Activated CD4-positive, alpha-beta T cell treated with anti-CD3 and anti-CD28 coated beads, Interleukin-2, Interleukin-6, amounts not matched to agents 100 ng/mL and 50 ng/mL, durations not matched to agents 16 hours and 8 hours (primary cell): ENCODE results near the gene PDE1A.
"Not testable (repeated sequence)": the region's sequence is repeated elsewhere in the genome, so short reads cannot be mapped to it uniquely, and the experiment has no call there.

Experiments used
- DNase-seq: peaks from one replicate; pipeline ENCODE4 v3.0.0-alpha.2; 2020

Gene PDE1A

DNA sequence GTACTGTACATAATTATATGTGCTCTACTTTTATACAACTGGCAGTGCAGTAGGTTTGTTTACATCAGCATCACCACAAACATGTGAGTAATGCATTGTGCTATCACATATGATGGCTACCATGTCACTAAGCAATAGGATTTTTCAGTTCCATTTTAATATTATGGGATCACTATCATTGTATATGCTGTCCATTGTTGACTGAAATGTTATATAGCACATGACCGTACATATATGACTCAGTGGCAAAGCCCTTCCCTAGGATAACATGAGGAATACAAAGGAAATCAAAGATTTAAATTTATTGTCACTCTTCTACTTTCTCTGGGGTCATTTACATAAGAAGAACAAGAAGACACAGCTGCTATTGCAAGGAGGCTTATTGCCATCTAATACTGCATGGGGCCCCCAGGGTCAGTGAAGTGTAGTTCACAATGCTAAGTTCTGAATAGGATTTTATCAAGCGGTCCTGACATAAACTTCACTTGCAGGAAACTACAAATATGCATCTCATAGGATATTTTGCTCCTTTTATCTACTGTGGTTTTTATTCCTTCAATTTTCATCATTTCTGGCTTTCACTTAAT is 21.8 kb downstream of the PDE1A start:
- no peak for DNase-seq

DNA sequence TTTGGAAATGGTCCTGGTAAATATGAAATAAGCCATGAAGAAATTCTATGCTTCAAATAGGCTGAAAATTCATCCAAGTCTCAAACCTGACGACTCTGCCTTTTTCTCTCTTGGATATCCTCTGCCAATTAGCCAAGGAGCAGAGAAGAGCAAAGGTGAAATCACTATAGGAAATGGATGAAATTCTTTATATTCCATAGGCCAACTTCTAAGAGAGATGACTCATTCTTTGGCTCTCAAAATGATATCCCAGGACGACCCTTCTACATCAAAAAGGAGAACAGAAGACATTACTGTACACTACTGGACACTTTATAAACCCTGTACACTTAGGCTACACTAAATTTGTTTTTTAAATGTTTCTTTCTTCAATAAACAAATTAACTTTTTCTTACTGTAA is 22.7 kb downstream of the PDE1A start:
- DNase-seq: no peak

- DNase-seq: no peak
Measured at GRCh38 chr2:182393270-182393760, 33.5 kb downstream of the PDE1A start.

DNA sequence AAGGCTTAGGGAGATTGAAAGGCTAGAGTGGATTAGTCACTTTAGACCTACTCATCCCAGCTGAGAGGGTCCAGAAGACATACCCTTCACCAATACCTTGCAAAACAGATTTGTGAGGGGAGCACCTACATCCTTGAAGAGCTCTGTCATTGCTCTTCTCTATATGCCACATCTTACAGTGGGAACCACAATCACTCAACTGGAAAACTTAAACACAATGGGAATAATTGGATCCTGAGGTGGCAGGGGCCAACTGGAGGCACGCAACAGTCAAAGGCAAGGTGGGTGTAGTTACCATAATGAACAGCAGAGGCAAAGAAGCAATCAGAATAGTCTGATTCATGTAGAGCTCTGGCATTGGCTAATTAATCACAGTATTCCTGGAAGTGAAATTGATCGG is 35.4 kb downstream of the PDE1A start:
- DNase-seq: no peak

- not testable (repeated sequence) for DNase-seq
Measured at GRCh38 chr2:182386267-182386880, 40.5 kb downstream of the PDE1A start.

- no peak for DNase-seq
Measured at GRCh38 chr2:182384860-182385259, 42.0 kb downstream of the PDE1A start.

GRCh38 chr2:182381225-182381624 is 45.6 kb downstream of the PDE1A start:
- no peak for DNase-seq

- no peak for DNase-seq
Measured at GRCh38 chr2:182379241-182379640, 47.6 kb downstream of the PDE1A start.

DNA sequence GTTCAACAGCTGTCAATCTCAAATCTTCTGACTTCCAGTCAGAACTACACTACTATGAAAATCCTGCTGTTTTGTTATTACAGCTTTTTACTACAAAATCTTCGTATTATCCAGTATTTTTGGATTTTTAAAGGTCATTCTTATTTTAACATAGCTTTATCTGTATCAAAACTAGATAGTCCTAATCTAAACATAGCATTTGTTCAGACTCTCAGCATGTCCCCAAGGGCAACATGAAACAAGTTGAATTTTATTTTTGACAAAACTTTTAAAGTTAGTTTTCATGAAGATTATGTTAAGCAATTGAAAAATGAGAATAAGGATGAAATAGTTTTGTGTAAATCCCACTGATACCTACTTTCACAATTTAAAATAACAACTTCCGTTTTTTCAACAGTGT is 48.1 kb downstream of the PDE1A start:
- DNase-seq: no peak

DNA sequence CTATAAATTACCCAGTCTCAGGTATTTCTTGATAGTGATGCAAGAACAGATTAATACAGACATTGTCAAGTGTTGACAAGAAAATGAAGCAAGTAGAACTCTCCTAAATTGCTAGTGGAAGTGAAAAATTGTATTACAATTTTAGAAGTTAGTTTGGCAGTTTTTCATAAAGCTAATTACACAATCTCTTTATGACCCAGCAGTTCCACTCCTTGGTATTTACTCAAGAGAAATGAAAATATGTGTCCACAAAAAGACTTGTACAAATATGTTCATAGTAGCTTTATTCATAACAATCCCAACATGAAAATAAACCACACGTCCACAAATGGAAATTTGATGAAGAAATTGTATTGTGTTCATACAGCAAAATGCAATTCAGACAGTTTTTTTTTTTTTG is 49.4 kb downstream of the PDE1A start:
- DNase-seq: no peak

GRCh38 chr2:182375862-182376261 is 51.0 kb downstream of the PDE1A start:
- no peak for DNase-seq

- no peak for DNase-seq
Measured at GRCh38 chr2:182372661-182373060, 54.2 kb downstream of the PDE1A start.

GRCh38 chr2:182368996-182369395 is 57.8 kb downstream of the PDE1A start:
- DNase-seq: no peak

- DNase-seq: no peak
Measured at GRCh38 chr2:182368446-182368845, 58.4 kb downstream of the PDE1A start.

DNA sequence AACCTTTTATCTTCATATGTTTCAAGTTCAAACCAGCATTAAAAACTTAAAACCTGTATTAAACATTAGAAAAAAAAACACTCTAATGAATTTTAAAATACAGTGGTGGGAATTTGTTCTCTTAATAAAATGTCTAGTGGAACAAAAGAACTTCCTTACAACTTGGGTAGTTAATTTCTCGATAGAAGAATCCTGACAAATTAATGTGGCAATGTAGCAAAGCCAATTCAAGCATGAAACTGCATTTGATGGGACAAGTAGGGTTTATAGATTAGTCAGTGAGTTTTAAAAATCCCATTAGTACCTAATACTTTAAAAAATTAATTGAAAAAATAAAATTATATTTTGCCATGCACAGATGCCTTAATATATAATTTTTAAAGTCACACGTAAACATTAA is 59.4 kb downstream of the PDE1A start:
- DNase-seq: no peak

DNA sequence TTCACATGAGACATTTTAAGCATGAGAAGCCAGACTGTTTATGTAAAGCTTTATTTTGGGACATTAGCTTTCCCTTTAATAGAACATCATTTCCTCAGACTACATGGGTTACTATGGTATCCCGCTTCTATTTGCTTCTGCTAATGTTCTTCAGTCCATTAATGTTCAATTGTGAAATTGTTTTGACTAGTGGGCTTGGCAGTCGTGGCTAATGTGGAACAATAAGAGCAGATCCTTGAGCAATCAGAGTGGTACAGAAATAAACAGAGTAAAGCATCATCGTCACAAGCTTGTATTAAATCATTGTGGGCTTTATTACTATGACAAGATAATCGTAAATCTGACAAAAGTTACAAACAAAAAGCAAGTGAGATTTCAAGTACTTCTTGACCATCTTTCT is 60.2 kb downstream of the PDE1A start:
- DNase-seq: no peak

DNA sequence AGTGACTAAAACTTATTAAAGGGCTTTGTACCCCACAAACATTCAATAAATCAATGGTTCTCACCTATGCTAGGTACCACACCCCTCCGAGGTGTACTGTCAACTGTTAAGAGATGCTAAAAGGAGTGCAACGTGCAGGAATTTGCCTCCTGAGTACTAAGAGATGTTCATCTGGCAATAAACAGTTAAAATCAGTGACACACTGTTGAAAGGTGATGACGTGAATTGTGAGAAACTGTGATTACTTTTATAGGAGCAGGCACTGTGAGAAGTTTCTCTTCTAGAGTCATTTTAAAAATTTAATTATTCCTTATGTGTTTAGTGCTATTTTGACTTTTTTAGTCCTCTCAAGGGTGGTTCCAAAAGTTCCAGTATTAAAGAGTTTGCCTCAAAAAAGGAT is 61.0 kb downstream of the PDE1A start:
- no peak for DNase-seq

DNA sequence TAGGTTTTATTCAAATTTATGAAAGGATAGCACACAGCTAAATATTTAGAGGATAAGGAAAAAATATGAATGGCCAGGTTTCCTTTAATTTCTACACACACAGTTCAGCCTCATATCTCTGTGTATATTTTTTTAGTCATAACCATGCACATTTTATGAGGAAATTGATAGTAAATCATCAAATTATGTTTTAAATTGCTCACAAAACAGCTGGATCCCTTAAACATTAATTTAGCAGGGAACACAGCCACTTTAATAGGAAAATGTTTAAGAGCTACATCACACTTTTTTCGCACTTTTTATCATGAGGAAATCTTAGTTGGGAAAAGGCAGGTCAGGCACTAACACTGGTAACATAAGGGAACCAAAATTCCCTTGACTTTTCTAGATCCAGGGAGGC is 65.4 kb downstream of the PDE1A start:
- no peak for DNase-seq

DNA sequence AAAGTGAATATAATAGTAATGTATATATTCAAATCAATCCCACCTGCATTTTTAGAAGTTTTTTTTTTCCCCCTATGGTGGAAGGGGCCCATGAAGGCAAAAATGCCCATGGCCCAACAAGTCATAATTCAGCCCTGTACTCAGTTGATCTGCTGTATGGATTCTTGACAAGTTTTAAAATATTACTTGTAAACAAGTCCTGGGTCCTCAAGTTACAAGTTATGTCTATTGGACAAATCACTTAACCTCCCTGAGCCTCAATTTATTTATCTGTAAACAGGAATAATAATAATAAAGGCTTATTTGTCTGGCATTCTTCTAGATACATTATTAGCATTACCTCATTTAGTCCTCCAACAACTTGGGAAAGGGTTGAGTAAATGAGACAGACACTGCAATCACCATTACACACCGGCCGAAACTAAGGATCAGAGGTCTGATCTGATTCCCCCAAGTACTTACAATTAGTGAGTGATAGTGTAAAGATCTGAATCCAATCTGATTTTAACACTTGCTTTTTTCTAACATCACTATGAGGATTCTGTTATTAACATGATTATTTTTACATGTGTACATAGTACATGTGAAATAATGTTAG is 66.1 kb downstream of the PDE1A start:
- DNase-seq: no peak

DNA sequence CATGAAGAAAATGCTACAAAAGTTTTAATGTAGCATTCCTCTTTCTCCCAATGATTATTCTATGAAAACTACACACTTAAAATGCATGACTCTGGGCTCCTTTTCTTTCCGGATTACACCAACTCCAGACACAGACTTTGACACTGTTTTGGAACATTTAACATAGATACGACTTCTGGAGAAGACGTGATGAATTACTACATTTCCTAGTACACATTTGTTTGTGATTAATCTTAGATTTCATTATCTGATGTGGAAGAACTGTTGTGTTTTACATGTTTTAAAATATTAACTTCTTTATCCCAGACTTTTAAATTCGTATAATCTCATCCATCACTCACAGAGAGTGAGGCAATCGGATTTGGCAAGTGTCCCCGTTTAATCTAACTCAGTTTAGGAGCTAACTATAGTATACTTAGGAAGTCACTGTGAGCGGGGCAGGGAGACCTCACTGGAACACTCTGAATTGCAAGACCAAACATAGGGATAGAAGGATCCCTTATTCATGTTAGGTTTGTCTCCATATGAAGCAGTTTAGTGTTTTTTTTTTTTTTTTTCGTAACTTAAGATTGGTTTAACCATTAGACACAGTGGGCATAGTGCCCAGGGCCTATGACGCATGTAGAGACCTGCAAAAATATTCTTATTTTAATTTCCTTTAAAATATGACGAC is 66.7 kb downstream of the PDE1A start:
- no peak for DNase-seq

DNA sequence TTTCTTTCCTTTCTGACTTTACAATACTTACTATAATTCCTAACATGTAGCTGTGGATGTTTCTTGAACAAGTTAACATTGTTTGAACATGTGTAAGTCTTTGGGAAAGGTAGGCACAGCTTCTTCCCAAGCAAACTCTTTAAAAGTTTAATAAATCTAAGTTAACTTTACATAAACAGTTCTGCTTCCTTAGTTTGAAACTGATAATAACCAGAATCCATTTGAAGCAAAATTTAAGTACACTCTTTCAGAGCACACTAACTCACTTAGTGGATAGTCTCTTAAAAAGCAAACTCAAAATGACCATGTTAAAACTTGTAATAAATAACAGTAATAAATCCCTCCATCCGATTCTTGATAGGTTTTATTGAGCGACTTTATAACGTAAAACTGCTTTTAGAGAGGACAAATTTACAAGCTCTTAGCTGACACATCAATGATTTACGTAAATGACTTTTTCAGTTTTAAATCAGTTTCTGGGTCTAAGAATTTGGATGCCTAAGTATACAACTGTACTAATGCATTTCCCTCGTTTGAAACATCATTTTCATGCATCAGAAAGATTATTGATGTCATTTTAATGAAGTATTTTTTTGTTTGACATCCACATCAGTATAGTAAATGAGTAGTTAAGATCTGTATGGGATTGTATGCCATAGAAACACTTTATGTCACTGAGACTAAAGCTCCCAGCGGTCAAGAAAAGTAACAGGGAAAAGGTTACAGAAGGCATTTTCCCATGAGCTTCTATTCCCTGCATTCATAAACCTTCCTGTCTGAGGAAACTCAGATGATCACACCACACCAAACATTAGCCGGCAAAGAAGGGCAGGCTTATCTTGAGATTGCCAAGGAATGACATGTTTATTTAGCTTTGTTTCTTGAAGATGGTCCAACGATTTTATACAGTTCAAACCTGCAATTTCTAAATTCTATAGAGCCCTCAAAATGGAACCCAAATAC is 67.5 kb downstream of the PDE1A start:
- no peak for DNase-seq

DNA sequence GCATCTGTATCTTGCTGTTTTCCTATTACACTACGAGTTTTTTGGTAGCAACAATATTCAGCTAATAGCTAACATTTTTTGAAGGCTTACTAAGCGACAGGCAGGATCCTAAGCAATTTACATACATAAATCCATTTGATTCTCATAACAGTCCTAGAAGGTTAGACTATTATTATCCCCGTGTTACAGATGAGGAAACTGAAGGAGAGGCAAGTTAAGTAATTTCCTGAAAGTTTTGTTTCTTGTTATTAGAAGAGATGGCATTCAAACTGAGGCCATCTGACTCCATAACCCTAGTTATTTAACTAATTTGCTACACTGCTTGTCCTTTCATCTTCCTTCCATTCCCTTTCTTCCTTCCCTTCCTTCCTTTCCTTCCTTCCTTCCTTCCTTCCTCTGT is 68.2 kb downstream of the PDE1A start:
- DNase-seq: no peak

- no peak for DNase-seq
Measured at GRCh38 chr2:182355815-182356214, 71.0 kb downstream of the PDE1A start.
